SJSA1 (cell line): ENCODE results near the gene CD40LG. TPM values are rescaled to one million over a fixed set of nuclear protein-coding genes. Genes with fewer than 3 reads are reported as not detected.

Experiments
- DNase-seq, 2 experiments: peaks; one replicate each; pipeline ENCODE4 v3.0.0-alpha.2; 2015 to 2020; ENCODE audit warnings: low spot score in 2 of 2, low read depth in 1 of 2
- H3K27ac ChIP-seq: fragments of 250-450 bp; sonication (Bioruptor Pico); 2 replicates; pipeline ENCODE4 v1.5.1; 2020; ENCODE audit warnings: mild to moderate bottlenecking, moderate library complexity
- H3K27me3 ChIP-seq: fragments of 250-450 bp; sonication (Bioruptor Pico); replicated peaks from 2 replicates; pipeline ENCODE4 v1.5.1; 2020; ENCODE audit warnings: mild to moderate bottlenecking, moderate library complexity
- H3K36me3 ChIP-seq: fragments of 250-450 bp; sonication (Bioruptor Pico); 2 replicates; pipeline ENCODE4 v1.5.1; 2020; ENCODE audit warnings: mild to moderate bottlenecking
- H3K4me1 ChIP-seq: fragments of 250-450 bp; sonication (Bioruptor Pico); replicated peaks from 2 replicates; pipeline ENCODE4 v1.6.1; 2021; ENCODE audit warnings: mild to moderate bottlenecking
- H3K4me3 ChIP-seq: fragments of 250-450 bp; sonication (Bioruptor Pico); 2 replicates; pipeline ENCODE4 v1.5.1; 2020; ENCODE audit warnings: mild to moderate bottlenecking
- H3K9me3 ChIP-seq: fragments of 250-450 bp; sonication (Bioruptor Pico); replicated peaks from 2 replicates; pipeline ENCODE4 v1.5.1; 2020; ENCODE audit warnings: mild to moderate bottlenecking
- total RNA-seq: library from RNA; depleted of rRNA; stranded (reverse); fragments of >200 nt; shearing (Covaris generic); gene quantifications from 2 replicates; pipeline ENCODE4 v1.2.3, GENCODE V29; 2014; rRNA removed

The CD40LG gene
- total RNA-seq, 1 experiment from 2014 or later, result not detected

DNA sequence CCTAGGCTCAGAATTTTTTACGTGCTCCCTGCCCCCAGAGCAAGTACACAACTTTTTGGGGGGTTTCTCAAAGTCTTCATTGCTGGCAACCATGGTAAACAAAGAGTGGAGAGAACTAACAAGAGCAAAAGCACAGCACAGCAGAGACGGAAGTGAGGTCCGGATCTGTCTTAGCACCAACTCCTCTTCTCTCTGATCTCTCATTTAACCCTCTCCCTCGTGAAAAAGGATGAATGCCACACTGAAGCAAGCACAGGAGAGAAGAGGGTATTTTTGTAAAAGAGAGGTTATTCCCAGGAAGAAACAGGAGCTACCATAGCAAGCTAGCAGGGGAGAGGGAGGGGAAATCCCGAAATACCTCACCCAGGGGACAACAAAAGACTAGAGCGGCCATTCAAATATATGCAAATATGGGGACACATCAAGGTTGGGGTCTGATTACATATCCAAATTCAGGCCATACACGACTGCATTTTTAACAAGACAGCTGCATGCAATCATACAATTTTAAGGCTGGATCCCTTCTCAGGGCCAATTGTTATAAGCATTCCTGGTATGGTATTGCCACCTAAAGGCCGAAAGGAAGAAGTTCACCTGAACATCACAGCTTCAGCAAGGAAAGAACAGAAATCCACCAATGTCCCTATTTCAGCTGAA is 46.6 kb downstream of the CD40LG start:
- Histone ChIP-seq H3K4me1 (no peaks in the 10 kb centered on the region), H3K27ac (no peak overlapping the region), H3K27me3 (no peaks in the 10 kb centered on the region), H3K4me3 (no peak overlapping the region), H3K36me3 (no peaks in the 10 kb centered on the region), H3K9me3 (no peaks in the 10 kb centered on the region)
- DNase-seq, result peak in 1 of 2 experiments; percentile 2

DNA sequence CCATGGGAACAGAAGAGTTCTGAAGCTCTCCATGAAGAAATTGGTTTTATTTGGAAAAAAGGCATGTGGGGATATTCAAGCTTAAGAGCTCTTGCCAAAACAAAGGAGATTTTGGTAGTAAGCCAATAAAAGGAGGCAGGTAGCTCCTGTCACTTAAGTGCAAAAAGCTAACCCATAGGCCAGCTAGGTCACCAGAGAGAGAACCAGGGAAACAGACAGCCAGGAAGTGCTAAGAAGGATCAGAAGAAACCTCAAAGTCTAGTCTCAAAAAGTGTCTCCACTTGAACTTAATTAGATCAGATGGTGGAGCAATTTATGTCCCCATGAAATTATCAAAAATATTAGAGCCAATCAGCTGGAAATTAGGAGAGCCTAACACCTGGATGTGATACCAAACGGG is 49.2 kb downstream of the CD40LG start:
- Histone ChIP-seq H3K9me3 (no peaks in the 10 kb centered on the region), H3K27ac (no peak overlapping the region), H3K27me3 (no peaks in the 10 kb centered on the region), H3K4me3 (no peak overlapping the region), H3K36me3 (no peaks in the 10 kb centered on the region), H3K4me1 (no peaks in the 10 kb centered on the region)
- no peak for DNase-seq

DNA sequence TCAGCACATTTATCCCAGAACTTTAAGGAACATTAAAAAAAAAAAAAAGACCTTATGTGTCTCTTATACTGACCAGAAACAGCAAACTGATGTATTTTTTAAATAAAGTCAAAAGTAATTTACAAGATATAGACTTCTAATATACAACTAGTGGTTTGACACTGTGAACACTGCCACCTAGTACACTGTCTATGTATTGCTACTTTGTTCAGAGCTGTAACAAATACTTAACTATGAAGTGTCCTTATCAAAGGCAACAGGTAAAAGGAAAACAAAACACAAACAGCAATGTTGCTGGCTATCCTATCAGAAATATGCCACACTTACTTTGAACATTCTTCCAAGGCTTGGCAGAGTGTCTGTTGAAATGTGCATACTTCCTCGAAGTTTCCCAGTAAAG is 60.4 kb downstream of the CD40LG start:
- Histone ChIP-seq H3K27me3 (no peaks in the 10 kb centered on the region), H3K4me3 (no peak overlapping the region), H3K4me1 (peaks cover 8% of the 10 kb centered on the region), H3K27ac (no peak overlapping the region), H3K9me3 (no peaks in the 10 kb centered on the region), H3K36me3 (no peaks in the 10 kb centered on the region)
- DNase-seq, result no peak

Other genes starting within 250 kb of the CD40LG start
- not detected in 2 replicates for gene BRS3, start 160.2 kb upstream of the CD40LG start, total RNA-seq
- 88.3 and 90.4 TPM in 2 replicates for gene HTATSF1, start 150.6 kb upstream of the CD40LG start, total RNA-seq
- gene VGLL1, start 115.9 kb upstream of the CD40LG start, total RNA-seq, result not detected in 2 replicates
- gene ARHGEF6, start 132.8 kb downstream of the CD40LG start, total RNA-seq, result 10.8 and 19.2 TPM in 2 replicates
- gene RBMX, start 232.6 kb downstream of the CD40LG start, total RNA-seq, result 393 and 472 TPM in 2 replicates